ENCODE measurements around the gene FMN1.
A peak's percentile ranks its signal among the peaks of the same experiment; 100 is the strongest.

FMN1 gene

GRCh38 chr15:32884146-32884545 lies 310.4 kb downstream of the FMN1 start:
- Histone ChIP-seq H3K18ac (ENCODE audit: low read length) (no peak overlapping the region), H3K27me3 (ENCODE audit: insufficient read depth, low read length) (no peaks in the 10 kb centered on the region), H4K91ac (ENCODE audit: low read depth, low read length) (no peak overlapping the region), H2AK5ac (ENCODE audit: low read length) (no peak overlapping the region), H2BK5ac (ENCODE audit: low read depth, low read length, poor library complexity) (no peak overlapping the region), H3K4me2 (ENCODE audit: low read length) (no peak overlapping the region), H3K9me3 (ENCODE audit: insufficient read depth, low read depth, low read length) (no peaks in the 10 kb centered on the region), H2BK12ac (ENCODE audit: low read length) (no peak overlapping the region), H3K27ac (ENCODE audit: low read depth, low read length) (no peak overlapping the region), H4K12ac (ENCODE audit: low read depth, low read length) (no peak overlapping the region), H3K36me3 (ENCODE audit: control insufficient read depth in 1 of 2, insufficient read depth in 2 of 2, low read length in 2 of 2) (no peaks in the 10 kb centered on the region), H3K23ac (ENCODE audit: low read length) (no peak overlapping the region), H4K8ac (ENCODE audit: low read depth, low read length) (no peak overlapping the region), H3K4me3 (ENCODE audit: low read depth, low read length) (no peak overlapping the region), H3K4me1 (ENCODE audit: control insufficient read depth in 1 of 2, insufficient read depth in 2 of 2, low read length in 2 of 2) (no peaks in the 10 kb centered on the region), H2BK120ac (ENCODE audit: insufficient read depth, low read length, poor library complexity) (no peak overlapping the region), H3K79me1 (ENCODE audit: low read length) (no peaks in the 10 kb centered on the region), H2AFZ (ENCODE audit: insufficient read depth, low read length, poor library complexity) (no peak overlapping the region), H3K79me2 (ENCODE audit: control insufficient read depth, insufficient read depth, low read length, poor library complexity) (no peaks in the 10 kb centered on the region), H3K9ac (ENCODE audit: low read length) (no peak overlapping the region), H3K14ac (ENCODE audit: low read length) (no peak overlapping the region), H3K4ac (ENCODE audit: low read depth, low read length) (no peak overlapping the region)
- DNase-seq: no peak
- WGBS (ENCODE audit: extremely low coverage, insufficient coverage, insufficient read length): no CpG with 5 or more reads among the region's 6 CpGs

GRCh38 chr15:32882955-32883354 lies 311.6 kb downstream of the FMN1 start:
- Histone ChIP-seq H3K14ac (ENCODE audit: low read length) (no peak overlapping the region), H2BK5ac (ENCODE audit: low read depth, low read length, poor library complexity) (no peak overlapping the region), H2BK12ac (ENCODE audit: low read length) (no peak overlapping the region)

GRCh38 chr15:32881528-32881927 lies 313.0 kb downstream of the FMN1 start:
- no peak overlapping the region for H3K23ac ChIP-seq (ENCODE audit: low read length)
- no peak for DNase-seq
- no peak overlapping the region for H3K18ac ChIP-seq (ENCODE audit: low read length)
- H4K91ac ChIP-seq (ENCODE audit: low read depth, low read length): no peak overlapping the region
- H2BK12ac ChIP-seq (ENCODE audit: low read length): no peak overlapping the region
- no peaks in the 10 kb centered on the region for H3K27me3 ChIP-seq (ENCODE audit: insufficient read depth, low read length)
- no peak overlapping the region for H3K4me2 ChIP-seq (ENCODE audit: low read length)
- H3K79me1 ChIP-seq (ENCODE audit: low read length): no peaks in the 10 kb centered on the region
- no peak overlapping the region for H3K27ac ChIP-seq (ENCODE audit: low read depth, low read length)
- no peak overlapping the region for H2BK5ac ChIP-seq (ENCODE audit: low read depth, low read length, poor library complexity)
- no peaks in the 10 kb centered on the region for H3K9me3 ChIP-seq (ENCODE audit: insufficient read depth, low read depth, low read length)
- no peak overlapping the region for H3K4me3 ChIP-seq (ENCODE audit: low read depth, low read length)
- H3K79me2 ChIP-seq (ENCODE audit: control insufficient read depth, insufficient read depth, low read length, poor library complexity): no peaks in the 10 kb centered on the region
- no peak overlapping the region for H3K4ac ChIP-seq (ENCODE audit: low read depth, low read length)
- no peak overlapping the region for H4K12ac ChIP-seq (ENCODE audit: low read depth, low read length)
- H2AK5ac ChIP-seq (ENCODE audit: low read length): no peak overlapping the region
- H3K14ac ChIP-seq (ENCODE audit: low read length): no peak overlapping the region
- no peak overlapping the region for H2BK120ac ChIP-seq (ENCODE audit: insufficient read depth, low read length, poor library complexity)
- peak overlapping the region; percentile 24 for H3K9ac ChIP-seq (ENCODE audit: low read length)
- no peaks in the 10 kb centered on the region for H3K4me1 ChIP-seq (ENCODE audit: control insufficient read depth in 1 of 2, insufficient read depth in 2 of 2, low read length in 2 of 2)
- H3K36me3 ChIP-seq (ENCODE audit: control insufficient read depth in 1 of 2, insufficient read depth in 2 of 2, low read length in 2 of 2): no peaks in the 10 kb centered on the region
- no CpG with 5 or more reads among the region's 1 CpG for WGBS (ENCODE audit: extremely low coverage, insufficient coverage, insufficient read length)
- H2AFZ ChIP-seq (ENCODE audit: insufficient read depth, low read length, poor library complexity): no peak overlapping the region
- no peak overlapping the region for H4K8ac ChIP-seq (ENCODE audit: low read depth, low read length)

More at GRCh38 chr15:32882955-32883354, 311.6 kb downstream of the FMN1 start:
- no peaks in the 10 kb centered on the region for H3K27me3 ChIP-seq (ENCODE audit: insufficient read depth, low read length)
- H3K9ac ChIP-seq (ENCODE audit: low read length): no peak overlapping the region
- H3K27ac ChIP-seq (ENCODE audit: low read depth, low read length): no peak overlapping the region
- H4K91ac ChIP-seq (ENCODE audit: low read depth, low read length): no peak overlapping the region
- no peak overlapping the region for H3K4me2 ChIP-seq (ENCODE audit: low read length)
- no peaks in the 10 kb centered on the region for H3K4me1 ChIP-seq (ENCODE audit: control insufficient read depth in 1 of 2, insufficient read depth in 2 of 2, low read length in 2 of 2)
- no peak for DNase-seq
- H3K9me3 ChIP-seq (ENCODE audit: insufficient read depth, low read depth, low read length): no peaks in the 10 kb centered on the region
- no peak overlapping the region for H4K12ac ChIP-seq (ENCODE audit: low read depth, low read length)
- H3K36me3 ChIP-seq (ENCODE audit: control insufficient read depth in 1 of 2, insufficient read depth in 2 of 2, low read length in 2 of 2): no peaks in the 10 kb centered on the region
- H3K4me3 ChIP-seq (ENCODE audit: low read depth, low read length): no peak overlapping the region
- H2BK120ac ChIP-seq (ENCODE audit: insufficient read depth, low read length, poor library complexity): no peak overlapping the region
- no peaks in the 10 kb centered on the region for H3K79me2 ChIP-seq (ENCODE audit: control insufficient read depth, insufficient read depth, low read length, poor library complexity)
- H4K8ac ChIP-seq (ENCODE audit: low read depth, low read length): no peak overlapping the region
- no peak overlapping the region for H2AFZ ChIP-seq (ENCODE audit: insufficient read depth, low read length, poor library complexity)
- WGBS (ENCODE audit: extremely low coverage, insufficient coverage, insufficient read length): no CpG with 5 or more reads among the region's 4 CpGs
- H3K4ac ChIP-seq (ENCODE audit: low read depth, low read length): no peak overlapping the region
- no peak overlapping the region for H3K18ac ChIP-seq (ENCODE audit: low read length)
- H3K79me1 ChIP-seq (ENCODE audit: low read length): no peaks in the 10 kb centered on the region
- H3K23ac ChIP-seq (ENCODE audit: low read length): no peak overlapping the region
- H2AK5ac ChIP-seq (ENCODE audit: low read length): no peak overlapping the region

- Histone ChIP-seq H3K79me2 (ENCODE audit: control insufficient read depth, insufficient read depth, low read length, poor library complexity) (no peaks in the 10 kb centered on the region), H2BK12ac (ENCODE audit: low read length) (no peak overlapping the region), H2BK120ac (ENCODE audit: insufficient read depth, low read length, poor library complexity) (no peak overlapping the region), H3K79me1 (ENCODE audit: low read length) (no peaks in the 10 kb centered on the region), H4K12ac (ENCODE audit: low read depth, low read length) (no peak overlapping the region), H4K91ac (ENCODE audit: low read depth, low read length) (no peak overlapping the region), H3K23ac (ENCODE audit: low read length) (no peak overlapping the region), H3K9me3 (ENCODE audit: insufficient read depth, low read depth, low read length) (no peaks in the 10 kb centered on the region), H3K18ac (ENCODE audit: low read length) (no peak overlapping the region), H4K8ac (ENCODE audit: low read depth, low read length) (no peak overlapping the region), H3K9ac (ENCODE audit: low read length) (no peak overlapping the region), H3K27me3 (ENCODE audit: insufficient read depth, low read length) (no peaks in the 10 kb centered on the region), H2AFZ (ENCODE audit: insufficient read depth, low read length, poor library complexity) (no peak overlapping the region), H2AK5ac (ENCODE audit: low read length) (no peak overlapping the region), H3K4ac (ENCODE audit: low read depth, low read length) (no peak overlapping the region), H3K4me2 (ENCODE audit: low read length) (no peak overlapping the region), H3K36me3 (ENCODE audit: control insufficient read depth in 1 of 2, insufficient read depth in 2 of 2, low read length in 2 of 2) (no peaks in the 10 kb centered on the region), H3K27ac (ENCODE audit: low read depth, low read length) (no peak overlapping the region), H3K14ac (ENCODE audit: low read length) (no peak overlapping the region), H3K4me1 (ENCODE audit: control insufficient read depth in 1 of 2, insufficient read depth in 2 of 2, low read length in 2 of 2) (no peaks in the 10 kb centered on the region), H3K4me3 (ENCODE audit: low read depth, low read length) (no peak overlapping the region), H2BK5ac (ENCODE audit: low read depth, low read length, poor library complexity) (no peak overlapping the region)
- no peak for DNase-seq
These were observed 313.9 kb downstream of the FMN1 start for GRCh38 chr15:32880642-32881041.
